ENCODE measurements around the gene BCL10.
"Not testable (repeated sequence)": the region's sequence is repeated elsewhere in the genome, so short reads cannot be mapped to it uniquely, and the experiment has no call there.

Gene BCL10

GRCh38 chr1:85267313-85267712 is 9.1 kb downstream of the BCL10 start:
- no peak for DNase-seq

GRCh38 chr1:85264150-85264549 is 12.3 kb downstream of the BCL10 start:
- DNase-seq = no peak

DNA sequence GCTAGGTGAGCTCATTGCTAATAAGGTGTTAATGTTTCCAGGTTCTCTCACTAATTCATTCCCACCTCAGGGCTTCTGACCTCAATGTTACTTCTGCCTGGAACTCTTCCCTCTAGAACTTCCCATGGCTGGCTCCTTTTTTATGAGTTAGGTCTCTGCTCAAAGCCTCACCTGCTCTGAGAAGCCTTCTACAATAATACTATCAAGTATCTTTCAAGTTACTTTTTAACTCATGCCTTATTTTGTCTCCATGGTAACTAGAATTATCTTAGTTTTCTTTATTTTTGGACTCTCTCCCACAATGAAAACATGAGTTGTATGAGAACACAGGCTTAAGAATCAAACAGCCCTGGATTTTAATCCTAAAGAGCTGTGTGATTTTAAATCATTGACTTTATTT is 13.4 kb downstream of the BCL10 start:
- DNase-seq = no peak

GRCh38 chr1:85259912-85260274 is 16.5 kb downstream of the BCL10 start:
- DNase-seq = peak in 3 of 56 donors; percentile 24 to 29 (median 26)

GRCh38 chr1:85259118-85259911 is 17.1 kb downstream of the BCL10 start, which contains the start of gene C1orf52:
Gene C1orf52, minus strand, starts transcription at chr1:85259662. Its CDS starts 29 bp downstream, at chr1:85259633.
- DNase-seq = peak; percentile 66 to 99 (median 90)

GRCh38 chr1:85258536-85259117 is 17.8 kb downstream of the BCL10 start:
- peak in 1 of 56 donors; percentile 10 for DNase-seq

- not testable (repeated sequence) for DNase-seq
These were observed 27.4 kb downstream of the BCL10 start for GRCh38 chr1:85249042-85249441.

GRCh38 chr1:85245891-85246290 is 30.5 kb downstream of the BCL10 start:
- no peak for DNase-seq

DNA sequence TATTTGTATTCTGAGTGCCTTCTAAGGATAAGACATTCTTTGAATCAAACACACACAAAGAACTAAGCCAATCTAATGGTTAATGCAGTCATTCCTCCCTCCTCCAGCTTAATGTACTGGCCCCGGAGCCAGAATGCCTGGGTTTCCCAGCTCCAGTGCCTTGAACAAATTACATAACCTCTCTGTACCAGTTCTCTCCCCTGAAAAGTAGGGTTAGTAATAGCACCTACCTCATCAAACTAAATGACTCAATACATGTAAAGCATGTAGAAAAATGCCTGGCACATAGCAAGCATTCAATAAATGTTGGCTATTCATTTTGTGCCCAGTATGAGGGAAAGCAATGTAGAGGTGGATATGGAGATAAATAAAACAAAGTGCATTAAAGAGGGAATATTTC is 31.0 kb downstream of the BCL10 start:
- DNase-seq = no peak

GRCh38 chr1:85244271-85245061 is 32.0 kb downstream of the BCL10 start:
- no peak for DNase-seq

GRCh38 chr1:85243372-85243771 is 33.1 kb downstream of the BCL10 start:
- no peak for DNase-seq

GRCh38 chr1:85240643-85241042 is 35.8 kb downstream of the BCL10 start:
- DNase-seq = no peak

- DNase-seq = no peak
These were observed 36.2 kb downstream of the BCL10 start for GRCh38 chr1:85240174-85240601.

DNA sequence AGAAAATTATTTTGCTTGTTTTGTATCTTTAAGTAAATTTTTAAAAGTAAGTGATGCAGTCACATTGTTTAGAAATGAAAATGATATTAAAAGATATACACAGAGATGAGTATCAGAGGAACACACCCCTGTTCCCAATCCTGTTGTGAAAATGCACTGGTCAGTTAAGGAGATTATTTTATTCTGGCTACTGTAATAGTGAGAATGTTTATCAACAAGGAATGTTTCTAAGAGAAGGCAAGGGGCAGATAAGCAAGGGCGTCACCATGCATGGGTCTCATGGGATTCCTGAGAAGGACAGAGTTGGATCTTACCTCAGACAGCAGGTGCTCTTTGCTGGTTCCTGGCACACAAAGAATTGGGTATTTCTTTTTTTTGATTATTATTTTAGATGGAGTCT is 38.8 kb downstream of the BCL10 start:
- DNase-seq = no peak

GRCh38 chr1:85230305-85230977 is 46.0 kb downstream of the BCL10 start:
- no peak for DNase-seq

GRCh38 chr1:85229574-85230097 is 46.8 kb downstream of the BCL10 start:
- DNase-seq = no peak

GRCh38 chr1:85228972-85229371 is 47.5 kb downstream of the BCL10 start:
- DNase-seq = no peak

GRCh38 chr1:85225624-85226380 is 50.6 kb downstream of the BCL10 start:
- no peak for DNase-seq

GRCh38 chr1:85224734-85225623 is 51.5 kb downstream of the BCL10 start:
- DNase-seq = no peak

All from amygdala (tissue), 56 donors.